ENCODE results near the gene PIEZO1. TPM values are rescaled to one million over a fixed set of nuclear protein-coding genes. Genes with fewer than 3 reads are reported as not detected.

Gene PIEZO1
- total RNA-seq, 6 experiments from 2014 or later = 238 to 293 (median 264) TPM

DNA sequence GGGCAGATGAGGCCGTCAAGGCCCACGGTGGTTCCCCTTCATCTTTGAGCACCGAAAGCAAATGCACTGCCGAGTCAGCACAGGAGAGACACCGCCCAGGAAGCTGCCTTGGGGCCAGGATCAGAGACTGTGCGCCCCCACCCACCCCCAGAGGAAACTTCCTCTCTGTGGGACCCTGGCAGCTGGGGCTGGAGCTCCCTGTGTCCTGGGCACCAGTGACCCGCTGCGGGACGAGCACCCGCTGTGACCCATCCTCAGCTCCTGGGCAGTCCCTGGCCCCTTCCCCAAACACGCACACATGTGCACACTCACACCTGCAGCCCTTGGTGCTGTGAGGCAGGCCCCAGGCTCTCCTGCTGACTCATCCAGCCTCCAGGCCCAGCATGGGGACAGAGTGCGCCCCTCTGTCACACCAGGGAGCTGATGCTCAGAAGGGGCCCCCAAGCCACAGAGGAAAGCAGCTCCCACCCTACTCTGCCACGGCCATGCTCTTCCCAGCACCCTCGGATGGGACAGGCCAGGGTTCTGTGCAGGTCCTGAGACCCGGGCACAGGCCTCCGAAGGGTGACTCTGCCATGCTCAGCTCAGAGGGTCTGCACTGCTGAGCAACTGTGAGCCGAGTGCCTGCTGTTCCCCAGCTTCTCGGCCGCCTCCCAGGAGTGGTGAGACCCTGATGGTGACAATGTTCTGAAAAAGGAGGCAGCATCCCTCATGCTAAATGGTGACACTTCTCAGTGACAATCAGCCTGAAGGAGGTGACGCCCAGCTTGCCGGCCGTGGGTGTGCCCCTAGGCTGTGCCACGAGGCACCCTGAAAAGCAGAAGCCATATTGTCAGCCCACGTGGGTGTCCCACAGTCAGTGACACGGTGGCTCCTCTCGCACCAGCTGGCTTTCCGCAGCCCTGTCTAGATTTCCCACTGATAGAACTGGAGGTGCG is 3.6 kb downstream of the PIEZO1 start:
- peaks cover 8% of the 10 kb centered on the region; the same call in 1 of the 2 replicates for H3K36me3 Mint-ChIP-seq (ENCODE audit: low read depth)
- no peaks in the 10 kb centered on the region for H3K9me3 Mint-ChIP-seq
- H3K4me3 Mint-ChIP-seq = peak overlapping the region; percentile 92

DNA sequence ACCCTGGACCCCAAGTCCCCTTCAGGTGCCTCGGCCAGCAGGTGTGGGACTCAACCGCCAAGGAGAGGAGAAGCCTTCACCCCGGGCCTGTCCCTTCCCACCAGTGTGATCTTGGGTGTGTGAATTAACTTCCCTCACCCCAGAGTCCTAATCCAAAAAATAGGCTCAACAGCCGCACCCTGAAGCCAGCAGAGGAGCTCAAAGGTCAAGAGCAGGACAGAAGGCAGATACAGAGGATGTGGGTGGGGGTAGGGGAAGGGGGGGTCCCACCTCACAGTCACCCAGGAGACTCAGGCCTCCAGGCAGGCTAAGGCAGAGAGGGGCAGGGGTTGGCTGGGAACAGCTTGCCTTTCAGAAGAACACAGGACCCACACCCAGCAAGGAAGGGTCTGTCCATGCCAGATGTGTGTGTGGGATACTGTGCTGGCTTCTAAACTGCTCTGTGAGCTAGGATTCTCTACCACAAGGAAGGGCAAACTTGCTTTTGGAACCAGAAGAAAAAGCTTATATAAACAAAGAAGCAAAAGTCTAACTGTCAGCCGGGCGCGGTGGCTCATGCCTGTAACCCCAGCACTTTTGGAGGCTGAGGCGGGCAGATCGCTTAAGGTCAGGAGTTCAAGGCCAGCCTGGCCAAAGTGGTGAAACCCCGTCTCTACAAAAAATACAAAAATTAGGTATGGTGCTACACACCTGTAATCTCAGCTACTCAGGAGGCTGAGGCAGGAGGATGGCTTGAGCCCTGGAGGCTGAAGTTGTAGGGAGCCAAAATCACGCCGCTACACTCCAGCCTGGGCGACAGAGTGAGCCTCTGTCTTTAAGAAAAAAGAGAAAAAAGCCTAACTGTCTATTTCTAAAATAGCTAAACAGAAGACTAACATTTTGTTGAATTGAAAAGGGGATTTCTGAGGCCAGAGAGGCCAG is 4.6 kb downstream of the PIEZO1 start:
- H3K4me3 Mint-ChIP-seq = peak overlapping the region; percentile 24
- H3K36me3 Mint-ChIP-seq (ENCODE audit: low read depth) = peaks cover 8% of the 10 kb centered on the region; the same call in 1 of the 2 replicates
- H3K27ac Mint-ChIP-seq = peak overlapping the region; percentile 54
- peaks cover 5% of the 10 kb centered on the region for H3K27me3 Mint-ChIP-seq (ENCODE audit: insufficient read depth)
- H3K9me3 Mint-ChIP-seq = no peaks in the 10 kb centered on the region
- TF ChIP-seq, protein P1, sequence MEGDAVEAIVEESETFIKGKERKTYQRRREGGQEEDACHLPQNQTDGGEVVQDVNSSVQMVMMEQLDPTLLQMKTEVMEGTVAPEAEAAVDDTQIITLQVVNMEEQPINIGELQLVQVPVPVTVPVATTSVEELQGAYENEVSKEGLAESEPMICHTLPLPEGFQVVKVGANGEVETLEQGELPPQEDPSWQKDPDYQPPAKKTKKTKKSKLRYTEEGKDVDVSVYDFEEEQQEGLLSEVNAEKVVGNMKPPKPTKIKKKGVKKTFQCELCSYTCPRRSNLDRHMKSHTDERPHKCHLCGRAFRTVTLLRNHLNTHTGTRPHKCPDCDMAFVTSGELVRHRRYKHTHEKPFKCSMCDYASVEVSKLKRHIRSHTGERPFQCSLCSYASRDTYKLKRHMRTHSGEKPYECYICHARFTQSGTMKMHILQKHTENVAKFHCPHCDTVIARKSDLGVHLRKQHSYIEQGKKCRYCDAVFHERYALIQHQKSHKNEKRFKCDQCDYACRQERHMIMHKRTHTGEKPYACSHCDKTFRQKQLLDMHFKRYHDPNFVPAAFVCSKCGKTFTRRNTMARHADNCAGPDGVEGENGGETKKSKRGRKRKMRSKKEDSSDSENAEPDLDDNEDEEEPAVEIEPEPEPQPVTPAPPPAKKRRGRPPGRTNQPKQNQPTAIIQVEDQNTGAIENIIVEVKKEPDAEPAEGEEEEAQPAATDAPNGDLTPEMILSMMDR (IDR thresholded peaks at IDR 0.05) = no peak
- no peak for DNase-seq
- peaks cover 39% of the 10 kb centered on the region for H3K4me1 Mint-ChIP-seq (ENCODE audit: low read depth)

More for the DNA sequence above, 3.6 kb downstream of the PIEZO1 start:
- Mint-ChIP-seq H3K27ac (peak overlapping the region; percentile 75), H3K4me1 (ENCODE audit: low read depth) (peaks cover 39% of the 10 kb centered on the region), H3K27me3 (ENCODE audit: insufficient read depth) (peaks cover 2% of the 10 kb centered on the region)
- no peak for DNase-seq
- TF ChIP-seq, protein P1 (IDR thresholded peaks at IDR 0.05) = no peak

GRCh38 chr16:88779406-88780141 is 5.4 kb downstream of the PIEZO1 start:
- Mint-ChIP-seq H3K27me3 (ENCODE audit: insufficient read depth) (peaks cover 7% of the 10 kb centered on the region), H3K27ac (peak overlapping the region; percentile 54; the same call in 1 of the 2 replicates), H3K36me3 (ENCODE audit: low read depth) (peaks cover 8% of the 10 kb centered on the region; the same call in 1 of the 2 replicates), H3K4me3 (no peak overlapping the region), H3K4me1 (ENCODE audit: low read depth) (peaks cover 43% of the 10 kb centered on the region), H3K9me3 (no peaks in the 10 kb centered on the region)
- no peak for DNase-seq
- TF ChIP-seq, protein P1 (IDR thresholded peaks at IDR 0.05) = no peak

DNA sequence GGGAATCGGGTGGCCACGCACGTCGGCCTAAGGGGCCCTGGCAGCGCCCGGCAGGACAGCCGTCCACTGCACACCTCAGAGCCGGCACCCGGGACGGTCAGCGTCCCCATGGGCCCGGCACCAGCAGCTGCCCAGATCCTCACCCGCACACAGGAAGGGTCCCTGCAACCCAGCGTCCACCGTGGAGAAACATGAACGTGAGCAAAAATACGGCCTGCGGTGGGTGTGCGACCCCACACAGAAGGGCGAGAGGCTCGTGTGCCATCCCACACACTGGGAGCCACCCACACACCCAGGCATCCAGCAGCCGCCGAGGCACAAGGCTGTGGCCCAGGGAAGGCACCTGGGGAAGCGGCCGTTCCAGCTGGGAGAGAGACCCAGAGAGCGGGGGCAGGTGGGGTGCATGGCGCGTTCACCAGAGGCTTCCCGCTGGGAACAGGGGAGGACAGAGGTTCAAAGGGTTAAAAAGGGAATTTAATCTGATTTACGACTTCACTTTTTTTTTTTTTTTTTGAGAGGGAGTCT is 6.4 kb downstream of the PIEZO1 start:
- TF ChIP-seq, protein P1 (IDR thresholded peaks at IDR 0.05) = no peak
- Mint-ChIP-seq H3K4me3 (no peak overlapping the region), H3K27ac (no peak overlapping the region), H3K4me1 (ENCODE audit: low read depth) (peaks cover 51% of the 10 kb centered on the region), H3K27me3 (ENCODE audit: insufficient read depth) (peaks cover 7% of the 10 kb centered on the region), H3K36me3 (ENCODE audit: low read depth) (peaks cover 8% of the 10 kb centered on the region; the same call in 1 of the 2 replicates), H3K9me3 (no peaks in the 10 kb centered on the region)
- no peak for DNase-seq

- H3K27ac Mint-ChIP-seq = no peak overlapping the region
- H3K4me3 Mint-ChIP-seq = no peak overlapping the region
- H3K36me3 Mint-ChIP-seq (ENCODE audit: low read depth) = peaks cover 4% of the 10 kb centered on the region; the same call in 1 of the 2 replicates
- peaks cover 7% of the 10 kb centered on the region for H3K27me3 Mint-ChIP-seq (ENCODE audit: insufficient read depth)
- TF ChIP-seq, protein P1 (IDR thresholded peaks at IDR 0.05) = no peak
- H3K9me3 Mint-ChIP-seq = no peaks in the 10 kb centered on the region
- peaks cover 51% of the 10 kb centered on the region for H3K4me1 Mint-ChIP-seq (ENCODE audit: low read depth)
- no peak for DNase-seq
These were observed 6.8 kb downstream of the PIEZO1 start for GRCh38 chr16:88778271-88778525.
